ENCODE results near the gene NRG2. TPM values are rescaled to one million over a fixed set of nuclear protein-coding genes. Genes with fewer than 3 reads are reported as not detected.
A peak's percentile ranks its signal among the peaks of the same experiment; 100 is the strongest.

NRG2 gene
- total and polyA plus RNA-seq, 7 donors = 0.42 to 19.6 (median 3.5) TPM

DNA sequence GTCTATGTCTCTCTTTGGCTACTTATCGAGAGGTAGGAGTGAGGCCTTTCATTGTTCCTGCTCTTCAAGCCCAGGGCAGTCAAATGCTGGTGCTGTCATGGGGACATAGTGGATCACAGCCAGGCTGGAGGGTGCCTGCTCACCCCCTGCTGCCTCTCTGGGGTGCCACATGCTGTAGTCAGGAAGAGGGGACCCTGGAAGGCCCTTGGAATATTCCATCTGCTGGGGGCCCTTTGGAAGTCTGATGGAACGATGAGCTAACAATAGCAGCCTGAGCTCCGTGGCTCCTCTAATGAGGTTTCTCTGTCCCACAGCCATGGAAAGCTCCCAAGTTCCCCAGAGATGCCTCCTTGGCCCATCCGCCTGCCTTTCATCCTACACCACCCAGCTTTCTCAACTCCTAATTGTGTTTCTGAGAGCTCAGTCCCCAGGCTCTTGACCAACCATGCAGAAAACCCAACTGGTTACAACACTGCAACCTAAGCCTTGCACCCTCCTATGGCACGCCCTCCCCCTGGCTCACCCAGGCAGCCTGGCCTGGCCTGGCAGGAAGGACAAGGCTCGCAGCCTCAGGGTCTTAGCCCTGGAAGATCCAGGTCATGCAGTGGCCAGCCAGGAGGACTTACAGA lies 91.7 kb downstream of the NRG2 start:
- ATAC-seq = peak; percentile 85 to 87 (median 86)
- 28 to 59% (median 31%) methylated on average over 6 of the region's 6 CpGs for WGBS, 3 donors
- H3K9me3 ChIP-seq = no peaks in the 10 kb centered on the region
- TF ChIP-seq, protein P1, sequence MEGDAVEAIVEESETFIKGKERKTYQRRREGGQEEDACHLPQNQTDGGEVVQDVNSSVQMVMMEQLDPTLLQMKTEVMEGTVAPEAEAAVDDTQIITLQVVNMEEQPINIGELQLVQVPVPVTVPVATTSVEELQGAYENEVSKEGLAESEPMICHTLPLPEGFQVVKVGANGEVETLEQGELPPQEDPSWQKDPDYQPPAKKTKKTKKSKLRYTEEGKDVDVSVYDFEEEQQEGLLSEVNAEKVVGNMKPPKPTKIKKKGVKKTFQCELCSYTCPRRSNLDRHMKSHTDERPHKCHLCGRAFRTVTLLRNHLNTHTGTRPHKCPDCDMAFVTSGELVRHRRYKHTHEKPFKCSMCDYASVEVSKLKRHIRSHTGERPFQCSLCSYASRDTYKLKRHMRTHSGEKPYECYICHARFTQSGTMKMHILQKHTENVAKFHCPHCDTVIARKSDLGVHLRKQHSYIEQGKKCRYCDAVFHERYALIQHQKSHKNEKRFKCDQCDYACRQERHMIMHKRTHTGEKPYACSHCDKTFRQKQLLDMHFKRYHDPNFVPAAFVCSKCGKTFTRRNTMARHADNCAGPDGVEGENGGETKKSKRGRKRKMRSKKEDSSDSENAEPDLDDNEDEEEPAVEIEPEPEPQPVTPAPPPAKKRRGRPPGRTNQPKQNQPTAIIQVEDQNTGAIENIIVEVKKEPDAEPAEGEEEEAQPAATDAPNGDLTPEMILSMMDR (IDR thresholded peaks at IDR 0.05) = no peak
- peak overlapping the region; percentile 2 for H3K4me3 ChIP-seq
- peak; percentile 56 to 85 for DNase-seq
- H3K27me3 ChIP-seq (ENCODE audit: insufficient read depth in 3 of 3, low read length in 2 of 3) = no peaks in the 10 kb centered on the region
- no peaks in the 10 kb centered on the region for H3K36me3 ChIP-seq (ENCODE audit: insufficient read depth in 1 of 2, low read depth in 1 of 2)
- H3K27ac ChIP-seq = peak overlapping the region; percentile 81
- peaks cover 63% of the 10 kb centered on the region for H3K4me1 ChIP-seq
- intact Hi-C loops (cut with DNase I) = no loop called here

DNA sequence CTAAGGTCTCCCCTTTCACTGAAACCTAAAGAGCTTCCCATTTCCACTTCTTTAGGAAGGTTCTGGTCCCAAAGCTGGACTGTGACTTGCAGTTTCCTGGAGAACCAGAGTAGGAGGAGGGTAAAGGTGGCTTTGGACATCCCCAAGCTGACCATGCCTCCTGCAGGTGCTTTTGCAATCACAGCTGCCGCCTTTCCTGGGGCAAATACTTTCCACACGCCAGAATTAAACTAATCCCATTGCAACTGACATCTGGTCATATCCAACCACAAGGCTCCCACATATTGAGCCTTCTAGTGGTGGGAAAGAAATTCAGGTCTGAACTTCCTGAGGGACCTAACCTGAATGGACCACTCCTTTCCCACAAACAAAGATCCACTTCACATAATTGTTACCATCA lies 92.7 kb downstream of the NRG2 start:
- peak in 1 of 4 donors; percentile 12 for ATAC-seq
- TF ChIP-seq, protein P1 (IDR thresholded peaks at IDR 0.05) = no peak
- Histone ChIP-seq H3K36me3 (ENCODE audit: insufficient read depth in 1 of 2, low read depth in 1 of 2) (no peaks in the 10 kb centered on the region), H3K27ac (peak overlapping the region; percentile 81), H3K4me3 (no peak overlapping the region), H3K4me1 (peaks cover 58% of the 10 kb centered on the region), H3K9me3 (no peaks in the 10 kb centered on the region), H3K27me3 (ENCODE audit: insufficient read depth in 3 of 3, low read length in 2 of 3) (no peaks in the 10 kb centered on the region)
- DNase-seq = no peak
- intact Hi-C loops (cut with DNase I) = no loop called here
- 30 to 58% (median 51%) methylated on average over 2 of the region's 2 CpGs for WGBS, 3 donors

DNA sequence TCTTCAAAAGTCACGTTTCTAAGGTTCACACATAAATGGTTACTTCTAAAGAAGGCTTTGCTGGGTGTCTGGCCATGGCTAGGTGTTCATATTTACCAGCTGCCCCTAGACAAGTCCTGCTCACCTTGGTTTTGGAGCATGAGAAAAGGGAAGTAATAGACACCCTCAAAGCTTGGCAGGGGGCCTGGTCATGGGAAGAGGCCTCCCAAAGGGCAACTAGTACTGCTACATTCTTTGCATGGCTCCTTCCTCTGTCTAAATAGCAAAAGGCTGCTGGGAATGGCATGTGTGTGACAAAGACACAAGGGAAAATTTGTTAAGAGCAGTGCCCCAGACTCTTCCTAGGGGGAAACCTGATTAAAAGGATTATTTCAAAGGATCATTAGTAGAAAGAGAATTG lies 93.4 kb downstream of the NRG2 start:
- intact Hi-C loops (cut with DNase I) = no loop called here
- 38 to 62% (median 51%) methylated on average over 1 of the region's 1 CpG for WGBS, 3 donors
- H3K27me3 ChIP-seq (ENCODE audit: insufficient read depth in 3 of 3, low read length in 2 of 3) = no peaks in the 10 kb centered on the region
- ATAC-seq = peak in 3 of 4 donors; percentile 14 to 24 (median 21)
- no peaks in the 10 kb centered on the region for H3K9me3 ChIP-seq
- H3K27ac ChIP-seq = peak overlapping the region; percentile 4
- H3K4me1 ChIP-seq = peaks cover 54% of the 10 kb centered on the region
- TF ChIP-seq, protein P1 (IDR thresholded peaks at IDR 0.05) = no peak
- H3K36me3 ChIP-seq (ENCODE audit: insufficient read depth in 1 of 2, low read depth in 1 of 2) = no peaks in the 10 kb centered on the region
- DNase-seq = no peak
- H3K4me3 ChIP-seq = no peak overlapping the region

DNA sequence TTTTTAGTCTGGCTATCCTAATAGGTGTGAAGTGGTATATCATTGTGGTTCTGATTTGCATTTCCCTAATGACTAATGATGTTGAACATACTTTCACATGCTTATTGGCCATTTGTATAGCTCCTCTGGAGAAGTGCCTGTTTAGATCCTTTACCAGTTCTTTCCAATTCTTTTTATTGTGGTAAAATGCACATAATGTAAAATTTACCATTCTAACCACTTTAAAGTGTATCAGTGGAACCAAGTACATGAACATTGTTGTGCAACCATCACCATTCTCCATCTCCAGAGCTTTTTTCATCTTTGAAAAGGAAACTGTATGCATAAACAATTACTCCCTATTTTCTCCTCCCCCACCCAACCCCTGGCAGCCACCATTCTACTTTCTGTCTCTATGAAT lies 95.4 kb downstream of the NRG2 start:
- Histone ChIP-seq H3K4me3 (no peak overlapping the region), H3K36me3 (ENCODE audit: insufficient read depth in 1 of 2, low read depth in 1 of 2) (no peaks in the 10 kb centered on the region), H3K27ac (no peak overlapping the region), H3K4me1 (peaks cover 36% of the 10 kb centered on the region), H3K9me3 (peaks cover 4% of the 10 kb centered on the region), H3K27me3 (ENCODE audit: insufficient read depth in 3 of 3, low read length in 2 of 3) (no peaks in the 10 kb centered on the region)
- DNase-seq (no peak), ATAC-seq (no peak)
- TF ChIP-seq, protein P1 (IDR thresholded peaks at IDR 0.05) = no peak
- intact Hi-C loops (cut with DNase I) = no loop called here

DNA sequence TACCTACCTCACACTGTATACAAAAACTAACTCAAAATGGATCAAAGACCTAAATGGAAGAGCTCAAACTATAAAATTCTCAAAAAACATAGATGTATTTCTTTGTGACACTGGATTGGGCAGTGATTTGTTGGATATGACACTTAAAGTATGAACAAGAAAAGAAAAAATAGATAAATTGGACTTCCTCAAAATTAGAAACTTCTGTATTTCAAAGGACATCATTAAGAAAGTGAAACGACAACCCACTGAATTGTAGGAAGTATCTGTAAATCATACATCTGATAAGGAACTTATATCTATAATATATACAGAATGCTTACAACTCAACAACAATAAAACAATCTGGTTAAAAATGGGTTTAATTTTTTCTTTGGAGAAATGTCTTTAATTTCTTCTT lies 96.7 kb downstream of the NRG2 start:
- ATAC-seq = no peak
- intact Hi-C loops (cut with DNase I) = no loop called here
- peaks cover 24% of the 10 kb centered on the region for H3K4me1 ChIP-seq
- 49 to 71% (median 70%) methylated on average over 1 of the region's 1 CpG for WGBS, 3 donors
- no peak for DNase-seq
- no peak overlapping the region for H3K4me3 ChIP-seq
- no peak overlapping the region for H3K27ac ChIP-seq
- TF ChIP-seq, protein P1 (IDR thresholded peaks at IDR 0.05) = no peak
- H3K27me3 ChIP-seq (ENCODE audit: insufficient read depth in 3 of 3, low read length in 2 of 3) = no peaks in the 10 kb centered on the region
- H3K36me3 ChIP-seq (ENCODE audit: insufficient read depth in 1 of 2, low read depth in 1 of 2) = no peaks in the 10 kb centered on the region
- peaks cover 11% of the 10 kb centered on the region for H3K9me3 ChIP-seq

Data from psoas muscle (tissue), 8 donors.